ENCODE measurements around the gene LOXL1. TPM values are rescaled to one million over a fixed set of nuclear protein-coding genes. Genes with fewer than 3 reads are reported as not detected.

Gene LOXL1
- total and polyA plus RNA-seq, 10 of the 15 experiments (the other 5 are each of a cell fraction or from before 2014, with no cell fraction given), result 0.07 to 0.15 TPM; not detected in 8

GRCh38 chr15:73881579-73882320 is 44.5 kb upstream of the LOXL1 start:
- H3K36me3 ChIP-seq (ENCODE audit: control insufficient read depth in 2 of 2, insufficient read depth in 2 of 2, low read length in 1 of 2), result no peaks in the 10 kb centered on the region
- no peak overlapping the region for H3K4me2 ChIP-seq (ENCODE audit: control insufficient read depth, insufficient read depth)
- peaks cover 0 to 4% of the 10 kb centered on the region in 2 experiments; a peak in 2 of 4 replicates for H3K27me3 ChIP-seq (replicated peaks in 1 of 2; ENCODE audit: control insufficient read depth in 2 of 2, insufficient read depth in 2 of 2, low read length in 1 of 2)
- TF ChIP-seq POU2F2 (IDR thresholded peaks at IDR 0.05; ENCODE audit: borderline replicate concordance, low read depth, low read length) (no peak), CHD2 (IDR thresholded peaks at IDR 0.05; ENCODE audit: borderline replicate concordance, low read depth, low read length) (no peak), SMAD1 (IDR thresholded peaks at IDR 0.05; ENCODE audit: low read depth, partially characterized antibody) (no peak), NFIC (IDR thresholded peaks at IDR 0.05; ENCODE audit: low read depth, low read length) (no peak), HDGF (IDR thresholded peaks at IDR 0.05) (no peak), IKZF1 (conservative IDR thresholded peaks at IDR 0.05) (no peak), ZZZ3 (IDR thresholded peaks at IDR 0.05; ENCODE audit: control insufficient read depth, insufficient read length, low read depth) (no peak), TCF12 (IDR thresholded peaks at IDR 0.05; ENCODE audit: low read depth, low read length) (no peak), NKRF (conservative IDR thresholded peaks at IDR 0.05) (no peak), IRF4 (IDR thresholded peaks at IDR 0.05; ENCODE audit: low read depth, low read length) (no peak)
- ChIA-PET SMC1A (ENCODE audit: uncharacterized antibody, unreplicated experiment) (no interaction called here), POLR2A (no interaction called here), RAD21 (ENCODE audit: unreplicated experiment) (no interaction called here), CTCF (no interaction called here)
- no peaks in the 10 kb centered on the region for H3K79me2 ChIP-seq (ENCODE audit: control insufficient read depth, insufficient read depth, low read length)
- no TSS peak for BruUV-seq (replicated peaks)
- H3K9me3 ChIP-seq (replicated peaks; ENCODE audit: control insufficient read depth, insufficient read depth, low read length), result no peaks in the 10 kb centered on the region
- no peak for DNase-seq (ENCODE audit: low read depth, low spot score)
- no peak overlapping the region for H3K4me3 ChIP-seq
- no peak for ATAC-seq
- whole genome bisulfite sequencing (ENCODE audit: insufficient coverage, insufficient replicate concordance, low lambda C conversion rate, missing lambda C conversion rate), result 8% methylated on average over 12 of the region's 12 CpGs
- no peaks in the 10 kb centered on the region for H4K20me1 ChIP-seq (ENCODE audit: control insufficient read depth, insufficient read depth)
- in situ Hi-C loops (cut with MboI), result no loop called here
- H3K27ac ChIP-seq (ENCODE audit: control insufficient read depth, insufficient read depth), result no peak overlapping the region
- no peak for FAIRE-seq
- H2AFZ ChIP-seq (ENCODE audit: control insufficient read depth, low read depth, low read length), result no peak overlapping the region
- no peak overlapping the region for H3K9ac ChIP-seq (ENCODE audit: control insufficient read depth, insufficient read depth, low read length)
- H3K4me1 ChIP-seq (ENCODE audit: control insufficient read depth, insufficient read depth, low read length), result no peaks in the 10 kb centered on the region
- intact Hi-C loops (cut with micrococcal nuclease; ENCODE audit: unreplicated experiment), result no loop called here
